ENCODE data around the gene PLAGL1. TPM values are rescaled to one million over a fixed set of nuclear protein-coding genes. Genes with fewer than 3 reads are reported as not detected.

The PLAGL1 gene
- total RNA-seq, 2 donors from 2014 or later = 6.1 to 18.3 TPM

Other genes starting within 250 kb of the PLAGL1 start
- gene LTV1, start 164.9 kb downstream of the PLAGL1 start, total RNA-seq = 10 to 100 TPM; 33.3 to 43.1 TPM
- gene ZC2HC1B, start 143.8 kb downstream of the PLAGL1 start, total RNA-seq = not detected
- 100 to 1,000 TPM; 181 to 201 TPM for gene SF3B5, start 87.3 kb upstream of the PLAGL1 start, total RNA-seq
- 10 to 100 TPM; 52.7 to 98.0 TPM for gene STX11, start 142.3 kb upstream of the PLAGL1 start, total RNA-seq